HG02970 (cell line): ENCODE data around the gene GULP1.

Source experiments
- ATAC-seq: cut with Tn5 transposase; IDR thresholded peaks from one replicate; pipeline ENCODE4 v1.9.1; 2021; ENCODE audit warnings: mild to moderate bottlenecking, moderate library complexity, moderate number of reproducible peaks; ENCODE audit not compliant: unreplicated experiment, low FRiP score

GULP1 gene

GRCh38 chr2:188414869-188415753, 123.4 kb downstream of the GULP1 start:
- ATAC-seq = no peak

- ATAC-seq = peak; percentile 48
Observed at GRCh38 chr2:188415754-188416083, 124.0 kb downstream of the GULP1 start.

- no peak for ATAC-seq
Observed at GRCh38 chr2:188416367-188416766, 124.7 kb downstream of the GULP1 start.

DNA sequence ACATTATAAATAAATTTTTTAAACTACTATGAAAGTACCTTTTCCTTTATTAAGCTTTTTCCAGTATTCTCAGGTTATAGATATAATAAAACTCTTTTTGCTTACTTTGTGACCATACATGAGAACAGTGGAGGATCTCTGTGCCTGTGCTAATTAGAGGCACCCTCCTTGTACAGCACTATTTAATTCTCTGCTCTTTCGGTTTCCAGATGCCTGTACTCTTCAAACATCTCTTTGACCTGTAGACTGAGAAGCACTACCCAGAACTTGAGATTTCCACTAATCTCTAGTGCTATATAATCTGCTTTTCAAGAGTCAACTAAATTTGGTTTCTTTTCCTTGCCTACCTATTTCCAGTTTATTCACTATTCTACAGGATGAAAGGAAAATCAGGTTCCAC, 131.1 kb downstream of the GULP1 start:
- no peak for ATAC-seq

DNA sequence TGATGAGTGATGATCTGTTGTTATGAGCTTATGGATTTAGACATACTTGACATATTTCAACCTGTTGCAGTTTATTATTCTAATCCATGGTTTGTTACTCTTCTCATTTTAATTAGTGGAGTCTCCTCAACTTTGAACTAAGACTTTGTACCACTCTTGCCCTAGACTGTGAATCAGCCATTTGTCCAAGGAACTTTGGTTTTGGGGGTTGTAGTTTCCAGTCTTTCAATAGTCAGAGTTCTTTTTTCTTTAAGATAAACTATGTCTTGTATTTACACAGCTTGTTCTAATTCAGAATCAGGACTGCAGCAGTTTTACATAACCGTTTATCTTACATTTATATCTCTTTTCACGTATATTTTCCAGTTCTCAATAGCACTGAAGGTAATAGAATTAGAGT, 133.6 kb downstream of the GULP1 start:
- ATAC-seq = no peak

DNA sequence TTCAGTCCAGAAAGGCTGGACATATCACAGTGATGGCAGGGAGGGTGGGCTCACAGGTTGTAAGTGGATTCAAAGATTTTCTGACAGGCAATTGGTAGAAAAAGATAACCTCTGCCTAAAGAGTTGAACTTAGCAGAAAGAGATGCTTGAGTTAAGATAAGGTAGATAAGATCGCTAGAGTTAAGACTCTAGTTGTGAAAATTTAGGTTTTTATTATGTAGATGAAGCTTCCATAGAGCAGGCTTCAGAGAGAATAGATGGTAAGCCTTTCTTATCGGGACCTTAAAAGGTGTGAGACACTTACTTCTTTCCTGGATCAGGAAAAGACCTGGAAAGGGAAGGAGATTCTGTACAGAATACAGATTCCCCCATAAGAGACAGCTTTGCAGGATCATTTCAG, 134.4 kb downstream of the GULP1 start:
- ATAC-seq = no peak

GRCh38 chr2:188430705-188431104, 139.0 kb downstream of the GULP1 start:
- no peak for ATAC-seq

DNA sequence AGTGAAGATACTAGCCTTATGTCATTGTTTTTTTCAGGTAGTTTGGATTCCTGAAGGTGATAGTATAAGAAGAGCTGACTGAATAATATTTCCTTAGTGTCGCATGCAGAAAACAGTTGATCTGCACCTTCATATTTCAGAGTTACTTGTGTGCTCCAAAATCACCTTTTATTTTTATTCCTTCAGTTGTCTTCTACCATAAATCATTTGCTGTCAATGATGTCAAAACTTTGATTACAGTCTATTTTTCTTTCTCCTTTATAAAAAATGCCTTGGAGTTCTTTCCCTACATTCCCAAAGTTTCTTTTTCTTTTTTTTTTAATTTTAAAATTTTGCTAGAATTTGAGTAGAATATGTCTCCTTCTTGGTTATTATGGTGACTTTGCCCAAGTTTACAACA, 142.3 kb downstream of the GULP1 start:
- no peak for ATAC-seq

- no peak for ATAC-seq
Observed at GRCh38 chr2:188435115-188435514, 143.4 kb downstream of the GULP1 start.

GRCh38 chr2:188437537-188437936, 145.9 kb downstream of the GULP1 start:
- no peak for ATAC-seq

DNA sequence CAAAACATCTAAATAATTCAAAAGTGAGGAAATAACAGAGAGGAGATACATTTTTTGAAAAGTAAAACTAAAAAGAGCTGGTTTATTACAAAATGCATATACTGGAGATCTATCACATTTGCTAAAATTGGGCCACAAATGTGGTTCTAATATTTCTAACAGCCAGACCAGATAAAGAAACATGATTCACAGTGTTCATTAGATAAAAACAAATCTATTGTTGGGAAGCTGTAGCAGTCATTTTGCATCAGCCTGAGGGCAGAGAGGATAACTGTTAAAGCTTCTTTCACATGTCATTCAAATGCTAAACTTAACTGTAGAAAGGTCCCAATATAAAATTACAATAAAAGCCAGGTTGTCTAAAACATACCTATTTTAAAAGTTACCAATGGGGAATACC, 148.3 kb downstream of the GULP1 start:
- ATAC-seq = no peak

GRCh38 chr2:188440849-188441248, 149.2 kb downstream of the GULP1 start:
- no peak for ATAC-seq

- no peak for ATAC-seq
Observed at GRCh38 chr2:188441288-188441947, 149.7 kb downstream of the GULP1 start.

- no peak for ATAC-seq
Observed at GRCh38 chr2:188443207-188443606, 151.5 kb downstream of the GULP1 start.

DNA sequence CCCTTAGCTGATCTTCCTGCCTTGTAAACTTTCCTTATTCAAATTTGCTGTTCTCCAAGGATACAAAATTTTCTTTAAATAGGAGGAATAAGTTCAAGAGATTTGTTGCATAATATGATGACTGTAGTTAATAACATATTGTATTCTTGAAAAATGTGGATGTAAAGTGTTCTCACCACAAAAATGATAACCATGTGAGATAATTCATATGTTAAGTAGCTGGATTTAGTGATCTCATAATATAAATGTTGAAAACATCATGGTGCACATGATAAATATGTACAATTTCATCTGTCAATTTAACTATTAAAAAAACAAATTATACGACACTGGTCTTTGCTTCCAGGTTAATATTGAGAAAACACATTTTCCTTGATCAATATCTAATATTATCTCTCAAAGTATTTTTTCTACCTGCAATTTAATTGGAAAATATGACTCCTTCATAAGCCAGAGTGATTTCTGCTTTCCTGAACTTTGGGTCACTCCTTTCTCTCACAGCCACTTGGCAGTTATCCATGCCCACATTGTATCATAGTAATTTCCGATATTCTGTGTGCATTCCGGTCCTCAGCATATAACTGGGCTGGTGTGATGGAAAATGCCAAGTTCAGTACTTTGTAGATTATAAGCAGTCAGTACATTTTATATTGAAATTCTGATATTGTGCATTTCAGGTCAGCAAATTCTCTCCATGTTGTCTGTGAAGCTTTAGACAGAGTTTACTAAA, 152.6 kb downstream of the GULP1 start:
- ATAC-seq = no peak

DNA sequence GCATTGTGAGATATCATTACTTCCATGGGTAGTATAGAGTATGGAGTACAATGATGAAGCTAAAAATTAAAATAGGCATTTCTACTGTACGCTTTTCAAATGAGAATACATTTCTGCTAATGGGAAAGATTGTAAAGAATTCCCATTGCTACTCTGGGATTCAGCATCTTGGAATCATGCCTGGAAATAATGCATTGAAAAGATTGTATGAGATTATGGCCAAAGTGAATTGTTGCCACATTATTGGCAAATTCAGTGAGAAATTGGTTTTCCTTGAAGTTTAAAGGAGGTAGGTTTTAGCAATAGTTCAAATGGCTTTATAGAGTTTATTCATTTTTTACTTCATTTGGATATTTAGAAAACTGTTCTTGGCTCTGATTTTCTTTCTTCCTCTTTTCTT, 157.9 kb downstream of the GULP1 start:
- ATAC-seq = no peak

DNA sequence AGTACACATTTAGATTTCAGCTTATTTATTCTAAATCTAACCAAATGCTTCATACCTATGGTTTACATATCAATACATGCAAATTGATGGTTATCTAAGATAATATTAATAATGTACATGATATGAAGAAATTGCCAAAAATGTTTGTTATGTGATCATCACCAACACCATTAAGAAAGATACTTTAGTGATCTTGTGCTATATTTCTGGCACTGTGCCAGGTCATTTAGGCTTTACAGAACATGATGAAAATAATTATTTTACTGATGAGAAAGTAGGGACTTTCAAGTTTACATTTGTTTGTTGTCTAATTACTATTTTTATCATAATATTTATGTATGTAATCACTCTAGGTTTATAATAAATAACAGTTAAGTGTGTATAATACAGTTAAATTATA, 158.3 kb downstream of the GULP1 start:
- no peak for ATAC-seq

- no peak for ATAC-seq
Observed at GRCh38 chr2:188450732-188451483, 159.2 kb downstream of the GULP1 start.

DNA sequence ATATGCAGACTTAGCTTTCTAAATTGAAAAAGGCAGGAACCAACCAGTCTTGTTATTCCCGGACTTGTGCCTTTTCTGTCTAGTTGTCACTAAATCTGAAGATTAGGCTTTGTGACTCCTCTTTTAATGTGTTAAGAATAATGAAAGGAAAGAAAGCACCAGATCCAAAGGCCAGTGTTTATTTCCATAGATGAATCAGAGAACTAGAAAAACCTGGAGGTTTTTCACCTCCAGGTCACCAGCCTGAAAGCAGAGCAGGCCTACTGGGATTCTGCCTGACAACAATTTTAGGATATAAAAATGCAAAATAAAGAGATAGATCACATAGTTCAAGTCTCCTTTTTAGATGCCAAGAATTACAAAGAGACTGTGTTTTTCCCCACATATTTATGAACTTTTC, 160.4 kb downstream of the GULP1 start:
- no peak for ATAC-seq

- ATAC-seq = no peak
Observed at GRCh38 chr2:188456114-188456909, 164.6 kb downstream of the GULP1 start.
